K562 (cell line): ENCODE measurements around the gene ARID5B.

ENCODE experiments used
- FOXK2 ChIP-seq, 2 experiments: fragments of 450-650 bp; IDR thresholded peaks in 1 of 2; conservative IDR thresholded peaks in 1 of 2; 2 replicates each; pipeline ENCODE4 v1.6.1; 2016; ENCODE audit warnings: low read depth in 2 of 2, mild to moderate bottlenecking in 1 of 2
- FOXP1 ChIP-seq: sonication (generic); formaldehyde crosslinking; IDR thresholded peaks from 2 replicates; pipeline ENCODE4 v1.8.0; 2022; ENCODE audit warnings: mild to moderate bottlenecking, missing genetic modification reagents
- NFYB ChIP-seq: IDR thresholded peaks from 2 replicates; pipeline ENCODE4 v1.6.1; 2011; ENCODE audit warnings: mild to moderate bottlenecking, moderate library complexity; ENCODE audit not compliant: insufficient read length; ENCODE audit errors: extremely low read depth
- TARDBP ChIP-seq: fragments of 450-650 bp; IDR thresholded peaks from 2 replicates; pipeline ENCODE4 v1.6.1; 2016

DNA sequence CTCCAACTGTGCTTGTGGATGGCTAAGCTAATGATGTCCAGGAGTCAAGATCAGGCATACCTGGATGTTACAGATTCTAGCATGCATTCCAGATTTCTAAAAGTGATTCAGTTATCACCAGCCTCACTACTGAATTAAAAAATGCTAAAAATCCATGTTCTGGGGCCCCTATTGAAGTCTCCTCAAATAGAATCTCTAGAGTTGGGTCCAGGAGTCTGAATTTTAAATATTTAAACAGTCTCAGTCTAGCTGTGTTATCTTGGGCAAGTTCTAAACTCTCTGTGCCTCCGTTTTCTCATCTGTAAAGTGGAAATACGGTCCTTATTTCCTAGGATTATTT is 5.0 kb downstream of the ARID5B start:
- TF ChIP-seq NFYB = no peak
- TF ChIP-seq FOXP1 (CRISPR knock-in tag) = no peak
- TF ChIP-seq TARDBP = no peak
- no peak for TF ChIP-seq FOXK2 (conservative IDR thresholded peaks at IDR 0.05 in 1 of 2, IDR thresholded peaks at IDR 0.05 in 1 of 2; ENCODE audit: low read depth in 2 of 2)
